PFSK-1 (cell line): ENCODE measurements around the gene TBRG1.

Source experiments
- TAF1 ChIP-seq: IDR thresholded peaks from 2 replicates; pipeline ENCODE4 v1.6.1; 2012; ENCODE audit warnings: low read length, control low read depth, borderline replicate concordance; ENCODE audit not compliant: insufficient read depth
- TF ChIP-seq, protein P1 (sequence below), 2 experiments: IDR thresholded peaks; 2 replicates each; pipeline versions ENCODE4 v1.6.1 to v1.8.0; 2011 to 2012; ENCODE audit warnings: low read depth in 2 of 2, low read length in 2 of 2, control low read depth in 1 of 2, inconsistent platforms in 1 of 2, mild to moderate bottlenecking in 1 of 2, moderate library complexity in 1 of 2; ENCODE audit not compliant: insufficient read depth in 1 of 2

DNA sequence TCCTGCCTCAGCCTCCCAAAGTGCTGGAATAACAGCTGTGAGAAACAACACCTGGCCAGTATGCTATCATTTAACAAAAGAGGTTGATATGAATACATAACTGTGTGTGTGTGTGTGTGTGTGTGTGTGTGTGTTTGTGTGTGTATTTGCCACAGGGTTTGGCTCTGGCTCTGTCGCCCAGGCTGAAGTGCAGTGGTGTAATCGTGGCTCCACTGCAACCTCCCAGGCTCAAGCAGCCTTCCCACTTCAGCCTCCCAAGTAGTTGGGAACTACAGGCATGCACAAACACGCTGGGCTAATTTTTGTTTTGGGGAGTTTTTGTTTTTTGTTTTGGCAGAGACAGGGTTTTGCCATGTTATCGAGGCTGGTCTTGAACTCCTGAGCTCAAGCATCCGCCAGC lies 55.8 kb downstream of the TBRG1 start:
- TF ChIP-seq TAF1: no peak
- TF ChIP-seq, protein P1, sequence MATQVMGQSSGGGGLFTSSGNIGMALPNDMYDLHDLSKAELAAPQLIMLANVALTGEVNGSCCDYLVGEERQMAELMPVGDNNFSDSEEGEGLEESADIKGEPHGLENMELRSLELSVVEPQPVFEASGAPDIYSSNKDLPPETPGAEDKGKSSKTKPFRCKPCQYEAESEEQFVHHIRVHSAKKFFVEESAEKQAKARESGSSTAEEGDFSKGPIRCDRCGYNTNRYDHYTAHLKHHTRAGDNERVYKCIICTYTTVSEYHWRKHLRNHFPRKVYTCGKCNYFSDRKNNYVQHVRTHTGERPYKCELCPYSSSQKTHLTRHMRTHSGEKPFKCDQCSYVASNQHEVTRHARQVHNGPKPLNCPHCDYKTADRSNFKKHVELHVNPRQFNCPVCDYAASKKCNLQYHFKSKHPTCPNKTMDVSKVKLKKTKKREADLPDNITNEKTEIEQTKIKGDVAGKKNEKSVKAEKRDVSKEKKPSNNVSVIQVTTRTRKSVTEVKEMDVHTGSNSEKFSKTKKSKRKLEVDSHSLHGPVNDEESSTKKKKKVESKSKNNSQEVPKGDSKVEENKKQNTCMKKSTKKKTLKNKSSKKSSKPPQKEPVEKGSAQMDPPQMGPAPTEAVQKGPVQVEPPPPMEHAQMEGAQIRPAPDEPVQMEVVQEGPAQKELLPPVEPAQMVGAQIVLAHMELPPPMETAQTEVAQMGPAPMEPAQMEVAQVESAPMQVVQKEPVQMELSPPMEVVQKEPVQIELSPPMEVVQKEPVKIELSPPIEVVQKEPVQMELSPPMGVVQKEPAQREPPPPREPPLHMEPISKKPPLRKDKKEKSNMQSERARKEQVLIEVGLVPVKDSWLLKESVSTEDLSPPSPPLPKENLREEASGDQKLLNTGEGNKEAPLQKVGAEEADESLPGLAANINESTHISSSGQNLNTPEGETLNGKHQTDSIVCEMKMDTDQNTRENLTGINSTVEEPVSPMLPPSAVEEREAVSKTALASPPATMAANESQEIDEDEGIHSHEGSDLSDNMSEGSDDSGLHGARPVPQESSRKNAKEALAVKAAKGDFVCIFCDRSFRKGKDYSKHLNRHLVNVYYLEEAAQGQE (IDR thresholded peaks at IDR 0.05; ENCODE audit: insufficient read depth in 1 of 2, low read depth in 2 of 2, low read length in 2 of 2): no peak
